Transverse colon (tissue), 4 donors: ENCODE results near the gene HDAC7. TPM values are rescaled to one million over a fixed set of nuclear protein-coding genes. Genes with fewer than 3 reads are reported as not detected.

Experiments used
- DNase-seq: peaks from one replicate; pipeline ENCODE4 v3.0.0-alpha.2; 2019
- H3K27ac ChIP-seq, 4 donors: fragments of 200-600 bp; sonication (generic); 2 replicates each; pipeline ENCODE4 v1.5.1; 2016 to 2018; ENCODE audit warnings: inconsistent platforms in 4 of 4
- H3K27me3 ChIP-seq: fragments of 200-600 bp; sonication (generic); 2 replicates; pipeline ENCODE4 v1.5.1; 2017; ENCODE audit warnings: inconsistent platforms
- H3K36me3 ChIP-seq, 4 donors: fragments of 200-600 bp; sonication (generic); 2 replicates each; pipeline ENCODE4 v1.5.1; 2017 to 2019; ENCODE audit warnings: inconsistent platforms in 4 of 4
- H3K4me1 ChIP-seq, 4 donors: fragments of 200-600 bp; sonication (generic); 2 replicates each; pipeline ENCODE4 v1.5.1; 2017 to 2020; ENCODE audit warnings: inconsistent platforms in 4 of 4
- H3K4me3 ChIP-seq, 4 donors: fragments of 200-600 bp; sonication (generic); 1 replicate in 1 of 4; 2 replicates in 3 of 4; pipeline versions ENCODE4 v1.5.1 to v1.6.1; 2017 to 2019; ENCODE audit warnings: inconsistent platforms in 4 of 4
- H3K9me3 ChIP-seq, 2 donors: fragments of 200-600 bp; sonication (generic); 2 replicates each; pipeline ENCODE4 v1.5.1; 2017 to 2019; ENCODE audit warnings: inconsistent platforms in 2 of 2
- CTCF ChIP-seq, 5 experiments: fragments of 200-600 bp in 3 of 5; fragments of 450-650 bp in 2 of 5; sonication (generic) in 3 of 5; IDR thresholded peaks; 1 replicate in 2 of 5; 2 replicates in 3 of 5; pipeline ENCODE4 v1.5.1; 2016 to 2017; ENCODE audit warnings: antibody characterized with exemption in 5 of 5, inconsistent platforms in 3 of 5, mild to moderate bottlenecking in 2 of 5, moderate library complexity in 1 of 5
- EP300 ChIP-seq: sonication (generic); formaldehyde crosslinking; IDR thresholded peaks from one replicate; pipeline ENCODE4 v1.6.1; 2017; ENCODE audit warnings: antibody characterized with exemption, low read depth
- POLR2A ChIP-seq: fragments of 450-650 bp; IDR thresholded peaks from one replicate; pipeline ENCODE4 v1.6.1; 2016; ENCODE audit warnings: antibody characterized with exemption, mild to moderate bottlenecking, moderate library complexity
- POLR2AphosphoS5 ChIP-seq, 3 donors: sonication (generic); formaldehyde crosslinking; IDR thresholded peaks; one replicate each; pipeline ENCODE4 v1.6.1; 2016; ENCODE audit warnings: antibody characterized with exemption in 3 of 3
- whole genome bisulfite sequencing, 2 donors: methylation state at CpG; one replicate each; pipeline ENCODE4 v1.1.5; 2018; ENCODE audit warnings: low coverage in 1 of 2; 5-methylcytosine and 5-hydroxymethylcytosine counted together
- in situ Hi-C, 4 donors: fragments of 200-750 bp; cut with MboI; loops; one replicate each; pipeline versions ENCODE4 v1.15.0 to v1.15.1; 2017; ENCODE audit warnings: low sequenced_read_pairs in 3 of 4, low pct_ligation_motif_present in 1 of 4, low pct_unique_long_range_greater_than_20kb in 1 of 4
- intact Hi-C: fragments of 100-400 bp; cut with DNase I; formaldehyde crosslinking; loops from one replicate; pipeline ENCODE4 v1.15.1; 2023; ENCODE audit warnings: low total_unique reads
- total RNA-seq, 4 donors: library from RNA; depleted of rRNA; stranded (reverse); fragments of >200 nt; gene quantifications; one replicate each; pipeline ENCODE4 v1.1.0, GENCODE V29; 2016

The HDAC7 gene
- total RNA-seq, 4 donors from 2014 or later = 19.4 to 133 (median 28.3) TPM

- Histone ChIP-seq H3K27ac (peak overlapping the region; percentile 93 to 97 (median 96)), H3K36me3 (no peaks in the 10 kb centered on the region), H3K9me3 (no peaks in the 10 kb centered on the region), H3K4me1 (peaks cover 37 to 80% (median 63%) of the 10 kb centered on the region in 4 donors), H3K27me3 (no peaks in the 10 kb centered on the region), H3K4me3 (peak overlapping the region; percentile 59 to 80 (median 71))
- TF ChIP-seq EP300 (no peak), POLR2A (peak; percentile 9), POLR2AphosphoS5 (IDR thresholded peaks at IDR 0.05) (peak; percentile 71 to 77 (median 74))
- in situ Hi-C loops (no loop called here), intact Hi-C loops (no loop called here)
- peak; percentile 74 for DNase-seq
- WGBS, 2 donors = 10 to 53% methylated on average over 4 to 17 of the region's 17 CpGs
These were observed 1.1 kb upstream of the HDAC7 start for GRCh38 chr12:47820631-47821345.

- TF ChIP-seq POLR2AphosphoS5 (IDR thresholded peaks at IDR 0.05) = peak in 2 of 3 donors; percentile 42 to 43
- peak in 3 of 5 experiments; percentile 8 to 21 (median 13) for TF ChIP-seq CTCF (IDR thresholded peaks at IDR 0.05)
- peak; percentile 14 for TF ChIP-seq POLR2A
- no peak for TF ChIP-seq EP300
- intact Hi-C loops = no loop called here
- H3K27me3 ChIP-seq = no peaks in the 10 kb centered on the region
- peak; percentile 77 for DNase-seq
- no peaks in the 10 kb centered on the region for H3K9me3 ChIP-seq
- in situ Hi-C loops = no loop called here
- WGBS, 2 donors = 1% methylated on average over 16 of the region's 77 CpGs; no CpG with 5 or more reads in 1 of the 2 donors
- H3K36me3 ChIP-seq = no peaks in the 10 kb centered on the region
- H3K4me3 ChIP-seq = peak overlapping the region; percentile 68 to 80 (median 71)
- peaks cover 29 to 80% (median 60%) of the 10 kb centered on the region in 4 donors for H3K4me1 ChIP-seq
- peak overlapping the region; percentile 93 to 97 (median 96) for H3K27ac ChIP-seq
These were observed 386 bp downstream of the HDAC7 start for GRCh38 chr12:47819138-47819895.

- in situ Hi-C loops (no loop called here), intact Hi-C loops (no loop called here)
- DNase-seq = peak; percentile 26
- TF ChIP-seq EP300 (no peak), CTCF (IDR thresholded peaks at IDR 0.05) (no peak), POLR2AphosphoS5 (IDR thresholded peaks at IDR 0.05) (no peak), POLR2A (no peak)
- Histone ChIP-seq H3K27me3 (no peaks in the 10 kb centered on the region), H3K4me1 (peaks cover 35 to 80% (median 67%) of the 10 kb centered on the region in 4 donors), H3K4me3 (peak overlapping the region; percentile 68 to 80 (median 71)), H3K27ac (peak overlapping the region; percentile 93 to 97 (median 96)), H3K36me3 (no peaks in the 10 kb centered on the region), H3K9me3 (no peaks in the 10 kb centered on the region)
- WGBS, 2 donors = 33% methylated on average over 21 of the region's 23 CpGs; no CpG with 5 or more reads in 1 of the 2 donors
These were observed 1.1 kb downstream of the HDAC7 start for GRCh38 chr12:47818467-47819137.

- WGBS, 2 donors = 57 to 80% methylated on average over 1 to 3 of the region's 3 CpGs
- Histone ChIP-seq H3K4me1 (peaks cover 39 to 82% (median 73%) of the 10 kb centered on the region in 4 donors), H3K9me3 (no peaks in the 10 kb centered on the region), H3K4me3 (peak overlapping the region in 3 of 4 donors; percentile 70 to 80 (median 72)), H3K27ac (peak overlapping the region; percentile 93 to 97 (median 96)), H3K36me3 (no peaks in the 10 kb centered on the region), H3K27me3 (no peaks in the 10 kb centered on the region)
- no peak for DNase-seq
- intact Hi-C loops (no loop called here), in situ Hi-C loops (no loop called here)
- no peak for TF ChIP-seq EP300
- TF ChIP-seq POLR2AphosphoS5 (IDR thresholded peaks at IDR 0.05) = no peak
These were observed 1.7 kb downstream of the HDAC7 start for GRCh38 chr12:47818007-47818376.
